SK-N-SH treated with all-trans-retinoic acid at 6 μM for 48 hours (cell line): ENCODE measurements around the gene MTMR10.

Experiments used
- ATAC-seq: fragments of 200-7000 bp; cut with Tn5 transposase; 3 replicates; pipeline ENCODE4 v1.9.1; 2020; ENCODE audit warnings: mild to moderate bottlenecking, moderate library complexity
- ARNTL ChIP-seq: fragments of 450-650 bp; formaldehyde crosslinking; IDR thresholded peaks from 2 replicates; pipeline ENCODE4 v1.5.0; 2020; ENCODE audit warnings: low read depth, mild to moderate bottlenecking, moderate library complexity, borderline replicate concordance
- BACH2 ChIP-seq: fragments of 250-450 bp; sonication (Bioruptor Pico); IDR thresholded peaks from 2 replicates; pipeline ENCODE4 v1.9.0; 2021; ENCODE audit warnings: mild to moderate bottlenecking, borderline replicate concordance
- ESRRG ChIP-seq: fragments of 250-450 bp; sonication (Bioruptor Pico); IDR thresholded peaks from 2 replicates; pipeline ENCODE4 v1.6.1; 2021; ENCODE audit warnings: mild to moderate bottlenecking
- GLIS3 ChIP-seq: fragments of 250-450 bp; sonication (Bioruptor Pico); IDR thresholded peaks from 2 replicates; pipeline ENCODE4 v1.5.0; 2020; ENCODE audit warnings: mild to moderate bottlenecking, moderate library complexity
- ISL1 ChIP-seq: fragments of 250-450 bp; sonication (Bioruptor Pico); IDR thresholded peaks from 2 replicates; pipeline ENCODE4 v2.1.2; 2022; ENCODE audit warnings: mild to moderate bottlenecking, moderate library complexity
- OSR1 ChIP-seq: fragments of 250-450 bp; sonication (Bioruptor Pico); IDR thresholded peaks from 2 replicates; pipeline ENCODE4 v1.8.0; 2022; ENCODE audit warnings: moderate library complexity, mild to moderate bottlenecking, inconsistent platforms
- PPARA ChIP-seq: fragments of 250-450 bp; sonication (Bioruptor Pico); IDR thresholded peaks from 2 replicates; pipeline ENCODE4 v1.5.0; 2020; ENCODE audit warnings: mild to moderate bottlenecking, borderline replicate concordance
- RARB ChIP-seq: fragments of 250-450 bp; sonication (Bioruptor Pico); IDR thresholded peaks from 2 replicates; pipeline ENCODE4 v1.8.0; 2021; ENCODE audit warnings: mild to moderate bottlenecking, moderate library complexity
- SNAI2 ChIP-seq: fragments of 250-450 bp; sonication (Bioruptor Pico); IDR thresholded peaks from 2 replicates; pipeline ENCODE4 v1.5.0; 2020; ENCODE audit warnings: mild to moderate bottlenecking, moderate library complexity
- TCF4 ChIP-seq: fragments of 250-450 bp; sonication (Bioruptor Pico); IDR thresholded peaks from 2 replicates; pipeline ENCODE4 v1.8.0; 2021; ENCODE audit warnings: mild to moderate bottlenecking, moderate library complexity, borderline replicate concordance
- TOX ChIP-seq: fragments of 250-450 bp; sonication (Bioruptor Pico); IDR thresholded peaks from 2 replicates; pipeline ENCODE4 v1.8.0; 2021; ENCODE audit warnings: mild to moderate bottlenecking, moderate library complexity, borderline replicate concordance
- ZC3H10 ChIP-seq: fragments of 250-450 bp; sonication (Bioruptor Pico); IDR thresholded peaks from 2 replicates; pipeline ENCODE4 v1.5.1; 2021; ENCODE audit warnings: mild to moderate bottlenecking, moderate library complexity
- ZFP3 ChIP-seq: fragments of 250-450 bp; sonication (Bioruptor Pico); IDR thresholded peaks from 2 replicates; pipeline ENCODE4 v1.5.0; 2020; ENCODE audit warnings: mild to moderate bottlenecking, moderate library complexity
- ZFP30 ChIP-seq: fragments of 450-650 bp; formaldehyde crosslinking; IDR thresholded peaks from 2 replicates; pipeline ENCODE4 v1.5.0; 2022; ENCODE audit warnings: mild to moderate bottlenecking, moderate library complexity
- ZNF565 ChIP-seq: fragments of 450-650 bp; formaldehyde crosslinking; conservative IDR thresholded peaks from 2 replicates; pipeline ENCODE4 v1.5.0; 2020; ENCODE audit warnings: low read depth, mild to moderate bottlenecking, moderate library complexity
- ZNF70 ChIP-seq: fragments of 450-650 bp; formaldehyde crosslinking; IDR thresholded peaks from 2 replicates; pipeline ENCODE4 v1.5.0; 2020; ENCODE audit warnings: mild to moderate bottlenecking, moderate library complexity
- ZNF8 ChIP-seq: fragments of 450-650 bp; formaldehyde crosslinking; IDR thresholded peaks from 2 replicates; pipeline ENCODE4 v1.5.0; 2020; ENCODE audit warnings: mild to moderate bottlenecking, moderate library complexity
- TF ChIP-seq, protein P1 (sequence below): fragments of 250-450 bp; sonication (Bioruptor Pico); IDR thresholded peaks from 2 replicates; pipeline ENCODE4 v1.8.0; 2021; ENCODE audit warnings: low read depth, mild to moderate bottlenecking, moderate library complexity, borderline replicate concordance
- TF ChIP-seq, protein P2 (sequence below): fragments of 250-450 bp; sonication (Bioruptor Pico); IDR thresholded peaks from 2 replicates; pipeline ENCODE4 v1.5.0; 2020; ENCODE audit warnings: mild to moderate bottlenecking, moderate library complexity
- TF ChIP-seq, protein P3 (sequence below): fragments of 250-450 bp; sonication (Bioruptor Pico); IDR thresholded peaks from 2 replicates; pipeline ENCODE4 v1.5.1; 2020; ENCODE audit warnings: low read depth, mild to moderate bottlenecking, moderate library complexity
- TF ChIP-seq, protein P4 (sequence below): fragments of 250-450 bp; sonication (Bioruptor Pico); IDR thresholded peaks from 2 replicates; pipeline ENCODE4 v1.5.1; 2021; ENCODE audit warnings: mild to moderate bottlenecking, moderate library complexity

MTMR10 gene

DNA sequence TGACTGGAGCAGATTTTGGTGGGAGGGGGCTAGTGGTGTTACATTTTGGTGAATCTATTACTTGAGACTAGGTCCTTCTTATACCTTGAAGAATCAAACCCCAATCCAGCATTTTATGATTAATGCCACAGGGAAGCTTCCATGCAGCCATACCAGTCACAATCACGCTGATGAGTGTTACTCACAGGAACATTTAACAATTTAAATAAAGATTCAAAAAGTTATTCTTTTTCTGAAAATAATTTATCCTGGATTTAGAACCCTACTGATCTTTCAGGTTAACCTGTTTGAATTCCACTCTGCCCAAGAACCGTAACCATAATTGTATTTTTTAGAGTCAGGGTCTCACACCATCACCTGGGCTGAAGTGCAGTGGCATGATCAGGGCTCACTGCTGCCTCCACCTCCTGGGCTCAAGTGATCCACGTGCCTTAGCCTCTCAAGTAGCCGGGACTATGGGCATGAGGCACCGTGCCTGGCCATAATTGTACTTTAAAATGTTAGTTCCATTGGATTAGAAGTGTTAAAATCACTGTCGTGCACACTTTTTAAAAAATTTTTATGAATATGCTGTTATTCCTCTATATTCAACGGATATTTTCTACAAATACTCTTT, 929 bp upstream of the MTMR10 start:
- no peak; the same call in 2 of the 3 replicates for ATAC-seq
- TF ChIP-seq ARNTL (no peak), ISL1 (CRISPR knock-in tag) (no peak), PPARA (no peak), ZNF565 (no peak), TOX (CRISPR knock-in tag) (no peak), OSR1 (CRISPR knock-in tag) (no peak), ZNF8 (CRISPR knock-in tag) (no peak)

DNA sequence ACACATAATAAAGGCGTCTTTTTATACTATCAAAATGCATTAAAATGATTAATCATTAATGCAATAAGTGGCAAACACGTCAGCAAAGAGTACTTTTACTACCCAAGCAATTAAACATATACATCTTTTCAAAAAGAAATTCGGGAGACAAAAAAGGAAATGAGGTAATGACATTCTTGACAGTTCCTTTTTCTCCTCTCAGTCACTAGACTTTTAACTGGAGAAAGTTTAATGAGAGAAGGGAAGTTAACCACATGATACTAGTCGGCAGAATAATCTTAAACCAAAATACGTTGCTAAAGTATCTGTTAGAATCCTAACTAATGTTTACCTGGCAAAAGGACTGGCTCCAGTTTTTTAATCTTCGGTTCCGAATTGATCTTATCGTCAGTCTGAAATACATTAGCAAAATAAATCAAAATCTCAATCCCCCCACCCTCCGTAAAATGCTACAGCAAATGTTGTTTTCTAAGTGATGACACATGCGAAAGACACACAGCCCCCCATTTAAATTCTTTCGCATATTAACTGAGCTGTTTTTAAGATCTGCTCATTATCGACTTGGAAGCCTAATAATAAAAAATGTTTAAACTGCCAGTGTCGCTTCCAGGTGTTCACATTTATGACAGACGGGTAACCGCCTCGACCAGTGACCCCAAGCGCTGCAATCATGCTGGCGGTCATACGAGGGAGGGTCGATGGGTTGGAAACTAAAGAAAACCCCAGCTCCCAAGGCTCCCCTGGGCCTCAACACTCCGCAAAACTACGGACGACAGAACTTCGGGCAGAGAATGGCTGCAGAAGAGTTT, 778 bp downstream of the MTMR10 start:
- no peak for ATAC-seq
- TF ChIP-seq TCF4 (CRISPR knock-in tag) (no peak), ZNF70 (no peak), RARB (CRISPR knock-in tag) (no peak), ISL1 (CRISPR knock-in tag) (no peak), ZC3H10 (CRISPR knock-in tag) (no peak), ZNF565 (no peak), GLIS3 (CRISPR knock-in tag) (no peak), SNAI2 (CRISPR knock-in tag) (no peak), ZNF8 (CRISPR knock-in tag) (no peak)
- TF ChIP-seq, protein P1, sequence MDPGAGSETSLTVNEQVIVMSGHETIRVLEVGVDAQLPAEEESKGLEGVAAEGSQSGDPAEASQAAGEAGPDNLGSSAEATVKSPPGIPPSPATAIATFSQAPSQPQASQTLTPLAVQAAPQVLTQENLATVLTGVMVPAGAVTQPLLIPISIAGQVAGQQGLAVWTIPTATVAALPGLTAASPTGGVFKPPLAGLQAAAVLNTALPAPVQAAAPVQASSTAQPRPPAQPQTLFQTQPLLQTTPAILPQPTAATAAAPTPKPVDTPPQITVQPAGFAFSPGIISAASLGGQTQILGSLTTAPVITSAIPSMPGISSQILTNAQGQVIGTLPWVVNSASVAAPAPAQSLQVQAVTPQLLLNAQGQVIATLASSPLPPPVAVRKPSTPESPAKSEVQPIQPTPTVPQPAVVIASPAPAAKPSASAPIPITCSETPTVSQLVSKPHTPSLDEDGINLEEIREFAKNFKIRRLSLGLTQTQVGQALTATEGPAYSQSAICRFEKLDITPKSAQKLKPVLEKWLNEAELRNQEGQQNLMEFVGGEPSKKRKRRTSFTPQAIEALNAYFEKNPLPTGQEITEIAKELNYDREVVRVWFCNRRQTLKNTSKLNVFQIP (CRISPR knock-in tag), result no peak
- TF ChIP-seq, protein P2, sequence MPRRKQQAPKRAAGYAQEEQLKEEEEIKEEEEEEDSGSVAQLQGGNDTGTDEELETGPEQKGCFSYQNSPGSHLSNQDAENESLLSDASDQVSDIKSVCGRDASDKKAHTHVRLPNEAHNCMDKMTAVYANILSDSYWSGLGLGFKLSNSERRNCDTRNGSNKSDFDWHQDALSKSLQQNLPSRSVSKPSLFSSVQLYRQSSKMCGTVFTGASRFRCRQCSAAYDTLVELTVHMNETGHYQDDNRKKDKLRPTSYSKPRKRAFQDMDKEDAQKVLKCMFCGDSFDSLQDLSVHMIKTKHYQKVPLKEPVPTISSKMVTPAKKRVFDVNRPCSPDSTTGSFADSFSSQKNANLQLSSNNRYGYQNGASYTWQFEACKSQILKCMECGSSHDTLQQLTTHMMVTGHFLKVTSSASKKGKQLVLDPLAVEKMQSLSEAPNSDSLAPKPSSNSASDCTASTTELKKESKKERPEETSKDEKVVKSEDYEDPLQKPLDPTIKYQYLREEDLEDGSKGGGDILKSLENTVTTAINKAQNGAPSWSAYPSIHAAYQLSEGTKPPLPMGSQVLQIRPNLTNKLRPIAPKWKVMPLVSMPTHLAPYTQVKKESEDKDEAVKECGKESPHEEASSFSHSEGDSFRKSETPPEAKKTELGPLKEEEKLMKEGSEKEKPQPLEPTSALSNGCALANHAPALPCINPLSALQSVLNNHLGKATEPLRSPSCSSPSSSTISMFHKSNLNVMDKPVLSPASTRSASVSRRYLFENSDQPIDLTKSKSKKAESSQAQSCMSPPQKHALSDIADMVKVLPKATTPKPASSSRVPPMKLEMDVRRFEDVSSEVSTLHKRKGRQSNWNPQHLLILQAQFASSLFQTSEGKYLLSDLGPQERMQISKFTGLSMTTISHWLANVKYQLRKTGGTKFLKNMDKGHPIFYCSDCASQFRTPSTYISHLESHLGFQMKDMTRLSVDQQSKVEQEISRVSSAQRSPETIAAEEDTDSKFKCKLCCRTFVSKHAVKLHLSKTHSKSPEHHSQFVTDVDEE (CRISPR knock-in tag), result no peak

DNA sequence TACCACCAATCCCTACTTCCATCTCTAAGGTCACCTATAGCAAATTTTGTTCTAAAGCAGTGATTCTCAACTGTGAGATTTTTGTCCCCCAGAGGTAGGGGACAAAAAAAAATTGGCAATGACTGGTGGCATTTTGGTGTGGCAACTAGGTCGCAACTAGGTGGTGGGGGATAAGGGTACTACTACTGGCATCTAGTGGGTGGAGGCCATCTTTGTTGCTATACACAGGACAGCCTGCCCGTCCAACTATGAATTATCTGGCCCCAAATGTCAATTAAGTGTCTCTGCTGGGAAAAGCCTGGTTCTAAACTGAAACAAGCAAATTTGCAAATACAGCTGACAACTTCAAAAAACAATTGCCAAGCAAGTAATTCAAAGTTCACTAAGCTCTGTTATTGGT, 1.4 kb downstream of the MTMR10 start:
- no peak for TF ChIP-seq BACH2 (CRISPR knock-in tag)
- TF ChIP-seq ZFP3 (CRISPR knock-in tag), result no peak
- TF ChIP-seq, protein P2 (CRISPR knock-in tag), result no peak
- TF ChIP-seq, protein P1 (CRISPR knock-in tag), result no peak
- TF ChIP-seq ZNF70, result no peak
- TF ChIP-seq, protein P3, sequence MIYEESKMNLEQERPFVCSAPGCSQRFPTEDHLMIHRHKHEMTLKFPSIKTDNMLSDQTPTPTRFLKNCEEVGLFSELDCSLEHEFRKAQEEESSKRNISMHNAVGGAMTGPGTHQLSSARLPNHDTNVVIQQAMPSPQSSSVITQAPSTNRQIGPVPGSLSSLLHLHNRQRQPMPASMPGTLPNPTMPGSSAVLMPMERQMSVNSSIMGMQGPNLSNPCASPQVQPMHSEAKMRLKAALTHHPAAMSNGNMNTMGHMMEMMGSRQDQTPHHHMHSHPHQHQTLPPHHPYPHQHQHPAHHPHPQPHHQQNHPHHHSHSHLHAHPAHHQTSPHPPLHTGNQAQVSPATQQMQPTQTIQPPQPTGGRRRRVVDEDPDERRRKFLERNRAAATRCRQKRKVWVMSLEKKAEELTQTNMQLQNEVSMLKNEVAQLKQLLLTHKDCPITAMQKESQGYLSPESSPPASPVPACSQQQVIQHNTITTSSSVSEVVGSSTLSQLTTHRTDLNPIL (CRISPR knock-in tag), result no peak
- TF ChIP-seq, protein P4, sequence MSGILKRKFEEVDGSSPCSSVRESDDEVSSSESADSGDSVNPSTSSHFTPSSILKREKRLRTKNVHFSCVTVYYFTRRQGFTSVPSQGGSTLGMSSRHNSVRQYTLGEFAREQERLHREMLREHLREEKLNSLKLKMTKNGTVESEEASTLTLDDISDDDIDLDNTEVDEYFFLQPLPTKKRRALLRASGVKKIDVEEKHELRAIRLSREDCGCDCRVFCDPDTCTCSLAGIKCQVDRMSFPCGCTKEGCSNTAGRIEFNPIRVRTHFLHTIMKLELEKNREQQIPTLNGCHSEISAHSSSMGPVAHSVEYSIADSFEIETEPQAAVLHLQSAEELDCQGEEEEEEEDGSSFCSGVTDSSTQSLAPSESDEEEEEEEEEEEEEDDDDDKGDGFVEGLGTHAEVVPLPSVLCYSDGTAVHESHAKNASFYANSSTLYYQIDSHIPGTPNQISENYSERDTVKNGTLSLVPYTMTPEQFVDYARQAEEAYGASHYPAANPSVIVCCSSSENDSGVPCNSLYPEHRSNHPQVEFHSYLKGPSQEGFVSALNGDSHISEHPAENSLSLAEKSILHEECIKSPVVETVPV, result no peak
- no peak for TF ChIP-seq ESRRG (CRISPR knock-in tag)
- TF ChIP-seq ZFP30, result no peak
- no peak for TF ChIP-seq PPARA
- TF ChIP-seq ZC3H10 (CRISPR knock-in tag), result no peak
- TF ChIP-seq ZNF565, result no peak
- no peak for TF ChIP-seq ARNTL
- no peak for TF ChIP-seq ZNF8 (CRISPR knock-in tag)
- TF ChIP-seq TCF4 (CRISPR knock-in tag), result no peak

More for the DNA sequence above, 1.4 kb downstream of the MTMR10 start:
- no peak for ATAC-seq
